Mesenteric fat pad (tissue), 1 donor: ENCODE data around the gene SNTG2. TPM values are rescaled to one million over a fixed set of nuclear protein-coding genes. Genes with fewer than 3 reads are reported as not detected.

ENCODE experiments used
- DNase-seq: peaks from one replicate; pipeline ENCODE4 v3.0.0-alpha.2; 2020; ENCODE audit warnings: low spot score
- total RNA-seq: library from RNA; stranded (reverse); fragmentation: NEBNext Ultra II Directional; extraction: Animal tissue kit (Norgen Biotek cat#: 25700); gene quantifications from one replicate; pipeline ENCODE4 v1.2.1, GENCODE V29; 2021
- donor health status: DM: yes; HTN: yes; CAD: no.

SNTG2 gene
- total RNA-seq, 1 donor from 2014 or later: 5.6 TPM

DNA sequence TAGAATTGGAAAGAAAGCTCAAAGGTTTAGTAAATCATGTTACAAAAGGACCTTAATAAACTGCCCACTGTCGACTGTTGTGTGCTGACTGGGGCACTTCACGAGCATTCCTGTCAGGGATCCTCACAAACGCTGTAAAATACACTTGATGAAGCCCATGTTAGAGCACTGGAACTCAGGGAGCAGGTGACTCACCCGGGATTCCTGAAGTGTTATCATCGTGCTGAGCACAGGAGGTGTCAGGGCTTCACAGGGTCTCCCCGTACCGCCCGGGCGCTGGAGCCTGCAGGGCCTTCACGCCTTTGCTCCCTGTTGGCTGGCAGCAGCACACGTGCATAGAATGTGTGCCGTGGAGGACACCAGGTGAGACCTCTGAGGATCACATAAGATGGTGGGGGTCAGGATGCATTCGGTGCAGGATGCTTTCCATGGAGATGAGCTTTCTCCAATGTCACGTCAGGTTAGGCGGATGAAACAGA lies 187.3 kb downstream of the SNTG2 start:
- no peak for DNase-seq

DNA sequence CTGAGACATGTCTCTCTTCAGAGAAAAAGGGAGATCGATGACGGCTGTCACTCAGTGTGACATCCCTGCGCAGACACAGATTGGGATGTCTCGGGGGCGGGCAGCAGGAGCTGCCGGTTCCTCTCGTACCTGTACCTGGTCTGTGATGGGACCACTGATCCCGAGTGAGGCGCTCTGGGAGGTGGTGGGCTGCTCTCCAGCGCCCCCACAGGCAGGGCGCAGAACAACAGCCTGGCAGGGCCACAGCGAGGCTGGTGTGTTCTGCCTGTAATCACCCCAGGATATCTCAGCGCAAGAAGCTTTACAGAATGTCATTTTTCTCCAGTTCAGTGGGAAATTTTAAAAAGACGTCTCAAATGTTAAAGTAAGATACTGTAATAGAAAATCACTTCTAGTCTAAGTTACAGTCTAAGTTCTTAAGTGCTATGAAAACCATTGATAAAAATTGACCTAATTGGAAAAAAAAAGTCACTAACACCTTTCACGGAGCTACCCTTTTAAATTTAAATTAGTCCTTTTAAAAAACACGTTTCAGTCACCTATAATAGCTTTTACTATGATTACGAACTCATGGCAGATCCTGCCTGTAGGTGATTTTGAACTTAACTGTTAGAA lies 189.8 kb downstream of the SNTG2 start:
- DNase-seq: no peak

- DNase-seq: no peak
Observed at GRCh38 chr2:1141079-1141478, 190.4 kb downstream of the SNTG2 start.

- no peak for DNase-seq
Observed at GRCh38 chr2:1143129-1143528, 192.5 kb downstream of the SNTG2 start.

- no peak for DNase-seq
Observed at GRCh38 chr2:1147873-1148612, 197.4 kb downstream of the SNTG2 start.

- DNase-seq: no peak
Observed at GRCh38 chr2:1150724-1151511, 200.3 kb downstream of the SNTG2 start.

- no peak for DNase-seq
Observed at GRCh38 chr2:1152375-1152774, 201.7 kb downstream of the SNTG2 start.

GRCh38 chr2:1153920-1154319 lies 203.3 kb downstream of the SNTG2 start:
- DNase-seq: no peak

GRCh38 chr2:1154710-1155594 lies 204.3 kb downstream of the SNTG2 start:
- DNase-seq: no peak

DNA sequence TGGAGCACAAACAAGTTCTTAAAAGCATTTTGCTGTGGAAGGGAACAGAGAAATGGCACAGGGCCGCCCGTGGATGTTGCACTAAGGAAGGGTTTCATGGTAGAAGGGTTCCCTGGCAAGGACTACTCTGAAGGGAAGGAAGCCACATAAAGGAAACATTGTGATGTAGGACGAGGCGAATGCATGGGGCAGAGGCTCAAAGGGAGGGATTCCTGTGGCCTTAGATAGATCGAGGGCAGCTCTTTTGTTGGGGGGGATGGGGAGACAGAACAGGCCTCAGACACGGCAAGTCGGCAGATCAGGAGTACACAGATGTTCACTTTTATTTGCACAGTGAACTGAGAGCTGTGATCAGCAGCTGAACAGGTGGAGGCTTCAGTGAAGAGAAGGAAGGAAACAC lies 205.4 kb downstream of the SNTG2 start:
- no peak for DNase-seq

DNA sequence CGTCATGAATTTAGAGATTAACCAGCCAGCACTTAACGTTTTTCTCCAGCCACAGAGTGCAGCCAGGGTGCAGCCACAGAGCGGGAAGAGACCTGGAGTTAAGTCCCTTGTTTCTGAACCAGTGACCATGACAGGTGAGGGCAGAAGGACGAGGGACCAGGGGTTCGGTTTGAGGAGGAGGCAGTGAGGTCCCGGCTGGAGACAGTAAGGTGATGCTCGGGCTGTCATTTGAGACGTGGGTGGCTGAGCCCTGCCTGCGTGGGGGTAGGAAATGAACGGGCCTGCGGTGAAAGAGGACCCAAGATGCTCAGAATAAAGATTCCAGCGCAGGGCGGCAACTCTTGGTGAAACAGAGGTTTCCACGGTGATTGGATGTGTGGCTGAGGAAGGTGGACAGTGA lies 205.9 kb downstream of the SNTG2 start:
- no peak for DNase-seq

GRCh38 chr2:1157107-1157506 lies 206.5 kb downstream of the SNTG2 start:
- no peak for DNase-seq

DNA sequence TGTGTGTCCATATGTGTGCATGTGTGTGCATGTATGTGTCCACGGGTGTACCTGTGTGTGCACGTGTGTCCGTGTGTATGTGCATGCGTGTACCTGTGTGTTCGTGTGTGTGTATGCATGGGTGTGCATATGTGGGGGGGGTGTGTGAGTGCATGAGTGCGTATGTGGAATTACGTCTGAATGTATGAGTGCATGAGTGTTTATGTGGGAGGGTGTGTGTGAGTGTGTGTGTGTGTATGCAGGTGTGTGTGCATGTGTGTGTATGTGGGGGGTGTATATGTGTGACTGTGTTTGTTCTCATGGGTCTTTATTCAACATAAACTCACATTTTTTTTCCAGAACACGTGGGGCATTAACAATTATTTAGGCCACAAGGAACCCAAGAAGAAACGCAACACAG lies 208.4 kb downstream of the SNTG2 start:
- no peak for DNase-seq

GRCh38 chr2:1162246-1162645 lies 211.6 kb downstream of the SNTG2 start:
- DNase-seq: no peak

DNA sequence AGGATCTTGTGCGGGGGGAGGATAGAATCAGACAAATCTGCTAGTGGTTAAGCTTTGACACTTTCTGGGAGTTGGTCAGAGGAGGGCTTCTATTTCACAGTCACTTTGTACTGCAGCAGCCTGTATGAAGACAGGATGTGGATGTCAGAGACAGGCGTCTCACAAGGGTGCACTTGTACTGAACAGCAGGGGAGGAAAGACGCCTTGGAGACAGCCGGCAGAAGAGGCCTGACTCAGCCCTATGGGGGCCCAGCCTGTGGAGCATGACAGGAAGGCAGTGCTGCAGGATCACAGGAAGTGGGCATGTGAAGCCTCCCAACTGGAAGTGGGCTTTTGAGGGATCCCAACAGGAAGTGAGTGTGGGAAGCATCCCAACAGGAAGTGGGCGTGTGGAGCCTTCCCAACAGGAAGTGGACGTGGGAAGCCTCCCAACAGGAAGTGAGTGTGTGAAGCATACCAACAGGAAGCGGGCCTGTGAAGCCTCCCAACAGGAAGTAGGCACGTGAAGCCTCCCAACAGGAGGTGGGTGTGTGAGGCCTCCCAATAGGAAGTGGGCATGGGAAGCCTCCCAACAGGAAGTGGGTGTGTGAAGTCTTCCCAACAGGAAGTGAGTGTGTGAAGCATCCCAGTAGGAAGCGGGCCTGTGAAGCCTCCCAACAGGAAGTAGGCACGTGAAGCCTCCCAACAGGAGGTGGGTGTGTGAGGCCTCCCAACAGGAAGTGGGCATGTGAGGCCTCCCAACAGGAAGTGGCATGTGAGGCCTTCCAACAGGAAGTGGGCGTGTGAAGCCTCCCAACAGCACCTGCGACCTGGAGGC lies 212.3 kb downstream of the SNTG2 start:
- no peak for DNase-seq

GRCh38 chr2:1166976-1167375 lies 216.3 kb downstream of the SNTG2 start:
- DNase-seq: no peak

GRCh38 chr2:1168846-1169245 lies 218.2 kb downstream of the SNTG2 start:
- DNase-seq: no peak

DNA sequence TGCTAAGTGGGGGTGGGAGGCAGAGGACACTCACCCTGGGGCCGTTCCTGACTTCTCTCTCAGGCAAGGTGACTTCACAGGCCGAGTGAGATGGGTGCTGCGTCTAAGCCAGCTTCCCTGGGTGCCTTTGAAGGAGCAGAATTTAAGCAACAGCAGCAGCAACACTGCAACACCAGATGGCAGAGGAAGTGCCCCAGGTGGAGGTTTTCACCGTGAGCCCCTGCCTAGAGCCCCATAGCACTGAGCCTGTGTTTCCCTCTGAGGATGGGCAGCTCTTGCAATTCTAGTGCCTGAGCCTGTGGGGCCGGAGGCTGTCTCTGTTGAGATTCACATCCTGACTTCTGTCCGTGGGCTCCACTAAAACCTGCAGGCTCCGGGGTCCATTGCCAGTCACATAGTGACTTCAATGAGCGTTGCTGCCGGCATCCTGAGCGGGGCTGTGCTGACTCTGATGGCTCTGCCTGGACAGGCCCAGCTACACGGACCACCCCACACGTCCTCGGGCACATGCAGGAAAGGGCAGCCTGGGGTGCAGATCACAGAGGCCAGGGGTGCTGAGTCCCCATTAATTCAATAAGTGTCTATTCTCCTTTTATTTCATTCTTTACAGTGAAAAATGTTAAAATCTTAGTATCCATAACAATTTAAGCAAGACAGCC lies 218.8 kb downstream of the SNTG2 start:
- no peak for DNase-seq

GRCh38 chr2:1170241-1170640 lies 219.6 kb downstream of the SNTG2 start:
- no peak for DNase-seq

DNA sequence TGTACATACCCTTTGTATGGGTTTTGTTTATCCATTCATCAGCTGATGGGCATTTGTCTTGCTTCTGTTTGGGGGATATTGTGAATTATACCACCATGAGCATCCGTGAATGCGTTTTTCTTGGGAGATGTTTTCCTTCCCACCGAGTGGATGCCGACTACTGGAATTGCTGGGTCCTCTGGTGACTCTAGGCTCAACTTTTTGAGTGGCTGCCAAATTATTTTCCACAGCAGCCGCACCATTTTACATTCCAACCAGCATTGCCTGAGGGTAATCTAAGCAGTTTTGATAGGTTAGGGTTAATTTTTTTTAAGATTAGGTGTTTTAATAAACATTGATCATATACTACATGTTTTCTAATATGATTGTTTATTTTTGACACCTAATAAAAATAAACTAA lies 220.1 kb downstream of the SNTG2 start:
- DNase-seq: no peak
